ENCODE results near the gene ILK.

ILK gene

DNA sequence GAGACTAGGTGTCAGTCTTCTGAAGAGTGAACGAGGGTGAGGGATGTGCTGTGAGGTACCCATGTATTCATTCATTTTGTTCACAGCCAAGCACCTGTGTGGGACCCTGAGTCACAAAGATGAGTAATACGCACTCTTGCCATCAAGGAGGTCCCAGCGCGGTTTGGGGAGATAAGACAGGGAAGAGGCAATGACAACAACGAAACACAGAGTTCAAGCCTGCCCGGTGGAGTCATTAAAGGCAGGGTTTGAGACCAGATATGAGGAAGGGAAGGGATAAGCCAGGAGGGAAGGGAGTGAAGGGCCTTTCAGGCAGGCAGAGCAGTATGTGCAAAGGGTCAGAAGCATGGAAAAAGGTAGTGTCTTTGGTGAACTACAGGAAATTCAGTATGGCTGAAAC is 47.4 kb downstream of the ILK start:
- Histone ChIP-seq H2AFZ (ENCODE audit: low read length) (no peak overlapping the region), H3K9me3 (ENCODE audit: low read length) (no peaks in the 10 kb centered on the region), H3F3A (ENCODE audit: insufficient read depth, low read length) (no peaks in the 10 kb centered on the region), H3K4me1 (ENCODE audit: insufficient read depth, low read length, severe bottlenecking) (peaks cover 12% of the 10 kb centered on the region), H3K9ac (ENCODE audit: low read length) (no peak overlapping the region), H3K4me3 (ENCODE audit: low read depth, low read length, poor library complexity, severe bottlenecking) (no peak overlapping the region), H3K79me2 (ENCODE audit: insufficient read depth, low read length) (no peaks in the 10 kb centered on the region), H4K20me1 (ENCODE audit: insufficient read depth, low read length) (no peaks in the 10 kb centered on the region), H3K36me3 (ENCODE audit: insufficient read depth, low read length) (no peaks in the 10 kb centered on the region), H3K4me2 (ENCODE audit: low read length) (no peak overlapping the region), H3K9me2 (ENCODE audit: low read depth, low read length) (no peaks in the 10 kb centered on the region), H3K27me3 (ENCODE audit: insufficient read depth, low read length) (peaks cover 13% of the 10 kb centered on the region), H3K27ac (ENCODE audit: low read depth, low read length, poor library complexity, severe bottlenecking) (no peak overlapping the region)
- TF ChIP-seq, protein P1, sequence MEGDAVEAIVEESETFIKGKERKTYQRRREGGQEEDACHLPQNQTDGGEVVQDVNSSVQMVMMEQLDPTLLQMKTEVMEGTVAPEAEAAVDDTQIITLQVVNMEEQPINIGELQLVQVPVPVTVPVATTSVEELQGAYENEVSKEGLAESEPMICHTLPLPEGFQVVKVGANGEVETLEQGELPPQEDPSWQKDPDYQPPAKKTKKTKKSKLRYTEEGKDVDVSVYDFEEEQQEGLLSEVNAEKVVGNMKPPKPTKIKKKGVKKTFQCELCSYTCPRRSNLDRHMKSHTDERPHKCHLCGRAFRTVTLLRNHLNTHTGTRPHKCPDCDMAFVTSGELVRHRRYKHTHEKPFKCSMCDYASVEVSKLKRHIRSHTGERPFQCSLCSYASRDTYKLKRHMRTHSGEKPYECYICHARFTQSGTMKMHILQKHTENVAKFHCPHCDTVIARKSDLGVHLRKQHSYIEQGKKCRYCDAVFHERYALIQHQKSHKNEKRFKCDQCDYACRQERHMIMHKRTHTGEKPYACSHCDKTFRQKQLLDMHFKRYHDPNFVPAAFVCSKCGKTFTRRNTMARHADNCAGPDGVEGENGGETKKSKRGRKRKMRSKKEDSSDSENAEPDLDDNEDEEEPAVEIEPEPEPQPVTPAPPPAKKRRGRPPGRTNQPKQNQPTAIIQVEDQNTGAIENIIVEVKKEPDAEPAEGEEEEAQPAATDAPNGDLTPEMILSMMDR (IDR thresholded peaks at IDR 0.05; ENCODE audit: low read length): no peak
- no peak for TF ChIP-seq EZH2 (IDR thresholded peaks at IDR 0.05; ENCODE audit: borderline replicate concordance, low read length)

DNA sequence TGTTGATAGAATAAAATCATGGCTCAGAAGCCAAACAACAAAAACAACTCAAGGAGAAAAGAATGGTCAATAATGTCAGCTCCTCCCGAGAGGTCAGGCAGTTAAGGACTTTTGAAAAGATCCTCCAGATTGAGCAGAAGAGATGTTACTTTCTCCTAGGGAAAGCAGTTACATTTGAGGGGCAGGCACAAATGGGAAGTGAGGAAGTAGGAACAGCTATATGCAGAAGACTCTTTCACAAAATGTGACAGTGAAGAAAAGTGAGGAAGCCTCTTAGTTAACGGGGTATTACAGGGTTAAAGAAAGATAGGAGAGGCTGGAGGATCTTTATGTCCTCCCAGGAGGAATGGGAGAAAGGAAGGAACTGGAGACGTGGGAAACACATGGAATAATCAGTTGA is 48.6 kb downstream of the ILK start:
- H3K9ac ChIP-seq (ENCODE audit: low read length): no peak overlapping the region
- H3K9me3 ChIP-seq (ENCODE audit: low read length): no peaks in the 10 kb centered on the region
- H3K4me3 ChIP-seq (ENCODE audit: low read depth, low read length, poor library complexity, severe bottlenecking): no peak overlapping the region
- peaks cover 21% of the 10 kb centered on the region for H3K27me3 ChIP-seq (ENCODE audit: insufficient read depth, low read length)
- no peak overlapping the region for H2AFZ ChIP-seq (ENCODE audit: low read length)
- H3K9me2 ChIP-seq (ENCODE audit: low read depth, low read length): no peaks in the 10 kb centered on the region
- H3F3A ChIP-seq (ENCODE audit: insufficient read depth, low read length): no peaks in the 10 kb centered on the region
- no peak overlapping the region for H3K4me2 ChIP-seq (ENCODE audit: low read length)
- no peaks in the 10 kb centered on the region for H3K36me3 ChIP-seq (ENCODE audit: insufficient read depth, low read length)
- H3K4me1 ChIP-seq (ENCODE audit: insufficient read depth, low read length, severe bottlenecking): peaks cover 1% of the 10 kb centered on the region
- no peaks in the 10 kb centered on the region for H4K20me1 ChIP-seq (ENCODE audit: insufficient read depth, low read length)
- no peak overlapping the region for H3K27ac ChIP-seq (ENCODE audit: low read depth, low read length, poor library complexity, severe bottlenecking)
- TF ChIP-seq EZH2 (IDR thresholded peaks at IDR 0.05; ENCODE audit: borderline replicate concordance, low read length): no peak
- TF ChIP-seq, protein P1 (IDR thresholded peaks at IDR 0.05; ENCODE audit: low read length): no peak
- H3K79me2 ChIP-seq (ENCODE audit: insufficient read depth, low read length): no peaks in the 10 kb centered on the region

DNA sequence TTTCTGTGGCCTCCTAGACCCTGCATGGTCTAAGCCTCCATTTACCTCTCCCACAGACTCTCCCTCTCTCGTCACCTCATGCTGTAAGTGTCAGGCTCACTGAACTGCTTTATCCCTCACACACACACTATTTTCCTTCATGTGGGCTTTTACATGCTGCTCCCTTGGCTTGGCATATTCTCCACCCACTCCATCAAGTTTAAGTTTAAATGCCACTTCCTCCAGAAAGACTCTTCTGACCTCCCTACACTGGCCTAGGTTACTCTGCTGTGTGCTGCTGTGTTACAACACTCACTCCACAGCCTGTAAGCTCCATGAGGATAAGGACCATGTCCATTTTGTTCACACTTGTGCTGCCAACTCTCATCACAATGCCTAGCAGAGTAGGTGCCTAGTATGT is 49.5 kb downstream of the ILK start:
- Histone ChIP-seq H3K9ac (ENCODE audit: low read length) (no peak overlapping the region), H3K79me2 (ENCODE audit: insufficient read depth, low read length) (no peaks in the 10 kb centered on the region), H3K27me3 (ENCODE audit: insufficient read depth, low read length) (peaks cover 21% of the 10 kb centered on the region), H3K9me3 (ENCODE audit: low read length) (no peaks in the 10 kb centered on the region), H3K36me3 (ENCODE audit: insufficient read depth, low read length) (no peaks in the 10 kb centered on the region), H3K4me3 (ENCODE audit: low read depth, low read length, poor library complexity, severe bottlenecking) (no peak overlapping the region), H3K9me2 (ENCODE audit: low read depth, low read length) (no peaks in the 10 kb centered on the region), H3K4me2 (ENCODE audit: low read length) (no peak overlapping the region), H2AFZ (ENCODE audit: low read length) (no peak overlapping the region), H3K4me1 (ENCODE audit: insufficient read depth, low read length, severe bottlenecking) (no peaks in the 10 kb centered on the region), H4K20me1 (ENCODE audit: insufficient read depth, low read length) (no peaks in the 10 kb centered on the region), H3K27ac (ENCODE audit: low read depth, low read length, poor library complexity, severe bottlenecking) (no peak overlapping the region), H3F3A (ENCODE audit: insufficient read depth, low read length) (no peaks in the 10 kb centered on the region)
- no peak for TF ChIP-seq EZH2 (IDR thresholded peaks at IDR 0.05; ENCODE audit: borderline replicate concordance, low read length)
- TF ChIP-seq, protein P1 (IDR thresholded peaks at IDR 0.05; ENCODE audit: low read length): no peak
